HEK293 (cell line): Measurements from ENCODE around the gene NOL6.

Experiments used
- CTCF ChIA-PET: fragments of 350-600 bp; formaldehyde crosslinking; extraction: SDS; loops from one replicate; lab custom pipeline; 2021; ENCODE audit warnings: antibody characterized with exemption; lab: Yijun Ruan, JAX
- POLR2A ChIA-PET: fragments of 300-600 bp; formaldehyde crosslinking; extraction: SDS; loops from one replicate; lab custom pipeline; 2020; ENCODE audit warnings: antibody characterized with exemption, inconsistent platforms; lab: Yijun Ruan, JAX
- H3K27ac ChIP-seq: fragments of 200-500 bp; sonication (Bioruptor generic); 2 replicates; pipeline ENCODE4 v1.5.1; 2014; ENCODE audit warnings: low read depth, low read length, control low read depth, inconsistent platforms; ENCODE audit errors: extremely low read depth
- H3K36me3 ChIP-seq, 2 experiments: fragments of 200-500 bp in 1 of 2; sonication (Bioruptor generic) in 1 of 2; 1 replicate in 1 of 2; 2 replicates in 1 of 2; pipeline ENCODE4 v1.5.1; 2014 to 2017; ENCODE audit warnings: inconsistent platforms in 2 of 2, low read length in 2 of 2; ENCODE audit not compliant: control insufficient read depth in 2 of 2, insufficient read depth in 1 of 2
- H3K4me1 ChIP-seq: fragments of 200-500 bp; sonication (Bioruptor generic); 2 replicates; pipeline ENCODE4 v1.5.1; 2014; ENCODE audit warnings: mild to moderate bottlenecking, low read length, inconsistent platforms; ENCODE audit not compliant: control insufficient read depth, insufficient read depth
- H3K4me3 ChIP-seq: 2 replicates; pipeline ENCODE4 v1.5.1; 2011; ENCODE audit warnings: low read depth, mild to moderate bottlenecking, control low read depth, low read length, moderate library complexity
- H3K9me3 ChIP-seq: fragments of 200-500 bp; sonication (Bioruptor generic); 2 replicates; pipeline ENCODE4 v1.5.1; 2014; ENCODE audit warnings: low read depth, low read length, inconsistent platforms; ENCODE audit not compliant: control insufficient read depth, insufficient read depth
- PRDM10 ChIP-seq: fragments of 450-650 bp; formaldehyde crosslinking; IDR thresholded peaks from 2 replicates; pipeline ENCODE4 v1.5.1; 2016; ENCODE audit warnings: missing biosample characterization, missing genetic modification characterization
- PRDM2 ChIP-seq: fragments of 450-650 bp; formaldehyde crosslinking; IDR thresholded peaks from 2 replicates; pipeline ENCODE4 v1.5.1; 2016; ENCODE audit warnings: missing biosample characterization, missing genetic modification characterization, borderline replicate concordance
- SCRT2 ChIP-seq: fragments of 450-650 bp; formaldehyde crosslinking; IDR thresholded peaks from 2 replicates; pipeline ENCODE4 v1.5.1; 2016; ENCODE audit warnings: missing biosample characterization, missing genetic modification characterization
- SP3 ChIP-seq: fragments of 450-650 bp; formaldehyde crosslinking; IDR thresholded peaks from 2 replicates; pipeline ENCODE4 v1.5.1; 2016; ENCODE audit warnings: missing biosample characterization, missing genetic modification characterization
- ZBTB21 ChIP-seq: fragments of 450-650 bp; formaldehyde crosslinking; IDR thresholded peaks from 2 replicates; pipeline ENCODE4 v1.5.1; 2017; ENCODE audit warnings: missing biosample characterization, missing genetic modification characterization
- ZNF10 ChIP-seq: fragments of 450-650 bp; formaldehyde crosslinking; IDR thresholded peaks from 2 replicates; pipeline ENCODE4 v1.5.1; 2017; ENCODE audit warnings: missing biosample characterization, missing genetic modification characterization
- ZNF112 ChIP-seq: fragments of 450-650 bp; formaldehyde crosslinking; IDR thresholded peaks from 2 replicates; pipeline ENCODE4 v1.5.0; 2017; ENCODE audit warnings: missing biosample characterization, missing genetic modification characterization
- ZNF138 ChIP-seq: fragments of 450-650 bp; formaldehyde crosslinking; IDR thresholded peaks from 2 replicates; pipeline ENCODE4 v1.5.1; 2016; ENCODE audit warnings: missing biosample characterization, missing genetic modification characterization, borderline replicate concordance
- ZNF202 ChIP-seq: fragments of 450-650 bp; formaldehyde crosslinking; IDR thresholded peaks from 2 replicates; pipeline ENCODE4 v1.5.1; 2016; ENCODE audit warnings: missing biosample characterization, missing genetic modification characterization, borderline replicate concordance
- ZNF239 ChIP-seq: fragments of 450-650 bp; formaldehyde crosslinking; IDR thresholded peaks from 2 replicates; pipeline ENCODE4 v1.5.1; 2016; ENCODE audit warnings: missing biosample characterization, missing genetic modification characterization
- ZNF341 ChIP-seq: fragments of 450-650 bp; formaldehyde crosslinking; IDR thresholded peaks from 2 replicates; pipeline ENCODE4; 2016; ENCODE audit warnings: low read depth, missing biosample characterization, missing genetic modification characterization
- ZNF561 ChIP-seq: fragments of 450-650 bp; IDR thresholded peaks from 2 replicates; pipeline ENCODE4 v1.5.1; 2018; ENCODE audit warnings: missing biosample characterization, missing genetic modification characterization, borderline replicate concordance
- ZNF76 ChIP-seq: fragments of 450-650 bp; formaldehyde crosslinking; IDR thresholded peaks from 2 replicates; pipeline ENCODE4; 2016; ENCODE audit warnings: low read depth, missing biosample characterization, missing genetic modification characterization, borderline replicate concordance
- ZNF768 ChIP-seq: fragments of 450-650 bp; formaldehyde crosslinking; IDR thresholded peaks from 2 replicates; pipeline ENCODE4 v1.5.1; 2018; ENCODE audit warnings: missing biosample characterization, mild to moderate bottlenecking, missing genetic modification characterization
- ZNF785 ChIP-seq: fragments of 450-650 bp; formaldehyde crosslinking; IDR thresholded peaks from 2 replicates; pipeline ENCODE4 v1.5.1; 2016; ENCODE audit warnings: missing biosample characterization, missing genetic modification characterization
- ZNF843 ChIP-seq: fragments of 450-650 bp; formaldehyde crosslinking; IDR thresholded peaks from 2 replicates; pipeline ENCODE4 v1.5.1; 2016; ENCODE audit warnings: missing biosample characterization, missing genetic modification characterization

The NOL6 gene

GRCh38 chr9:33446946-33447798 is 26.6 kb downstream of the NOL6 start, which contains the start of gene AQP3 (continued):
- no peak for TF ChIP-seq PRDM2 (tag by site-specific recombination)
- TF ChIP-seq ZNF768 (tag by site-specific recombination) = no peak
- peak; percentile 69 for TF ChIP-seq PRDM10 (tag by site-specific recombination)
- peak; percentile 77 for TF ChIP-seq SCRT2 (tag by site-specific recombination)
- TF ChIP-seq ZNF202 (tag by site-specific recombination) = no peak
- no peak for TF ChIP-seq ZNF843 (tag by site-specific recombination)
- no peak for TF ChIP-seq ZNF10 (tag by site-specific recombination)
- TF ChIP-seq ZNF76 (tag by site-specific recombination) = peak; percentile 72

- ChIA-PET CTCF (interaction anchor here (0.7 to 14.8 kb wide), 7 partner anchors 14 to 1068 kb away, joined by 3 to 176 read pairs (median 7); partner anchors contain the start of gene NOL6), POLR2A (interaction anchor here (0.9 to 2.4 kb wide), 5 partner anchors 12 to 188 kb away, joined by 5 to 11 read pairs (median 7); partner anchors contain the start of genes ANKRD18B and NOL6)
- H3K4me1 ChIP-seq = no peaks in the 10 kb centered on the region; the same call in 1 of the 2 replicates
- no peaks in the 10 kb centered on the region for H3K36me3 ChIP-seq
- no peak overlapping the region for H3K4me3 ChIP-seq
- no peak overlapping the region for H3K27ac ChIP-seq
- H3K9me3 ChIP-seq = no peaks in the 10 kb centered on the region
- TF ChIP-seq ZNF239 (tag by site-specific recombination) (no peak), ZNF843 (tag by site-specific recombination) (no peak), SP3 (tag by site-specific recombination) (no peak), ZBTB21 (tag by site-specific recombination) (no peak), ZNF138 (tag by site-specific recombination) (no peak), ZNF341 (tag by site-specific recombination) (no peak), ZNF112 (tag by site-specific recombination) (no peak), ZNF561 (tag by site-specific recombination) (no peak), ZNF785 (no peak)
- TF ChIP-seq, all 188 proteins: peak for 0
Measured at GRCh38 chr9:33446240-33446945, 27.3 kb downstream of the NOL6 start.
